GM18868 (cell line): Measurements from ENCODE around the gene ADCY4.

Source experiments
- ATAC-seq: cut with Tn5 transposase; IDR thresholded peaks from one replicate; pipeline ENCODE4 v1.9.1; 2021; ENCODE audit warnings: mild to moderate bottlenecking, moderate library complexity; ENCODE audit not compliant: unreplicated experiment

ADCY4 gene

GRCh38 chr14:24317141-24317928 is 17.5 kb downstream of the ADCY4 start:
- ATAC-seq = no peak

- ATAC-seq = no peak
These were observed 18.3 kb downstream of the ADCY4 start for GRCh38 chr14:24316597-24316950.

GRCh38 chr14:24315807-24316596 is 18.9 kb downstream of the ADCY4 start:
- ATAC-seq = no peak

- no peak for ATAC-seq
These were observed 19.5 kb downstream of the ADCY4 start for GRCh38 chr14:24315243-24315806.

- no peak for ATAC-seq
These were observed 20.3 kb downstream of the ADCY4 start for GRCh38 chr14:24314377-24315193.

- ATAC-seq = no peak
These were observed 21.0 kb downstream of the ADCY4 start for GRCh38 chr14:24313913-24314312.

GRCh38 chr14:24312736-24313507 is 21.9 kb downstream of the ADCY4 start:
- no peak for ATAC-seq

- no peak for ATAC-seq
These were observed 22.8 kb downstream of the ADCY4 start for GRCh38 chr14:24311837-24312615.

- peak; percentile 67 for ATAC-seq
These were observed 23.9 kb downstream of the ADCY4 start, which contains the start of gene LTB4R for GRCh38 chr14:24310646-24311604. Gene LTB4R, plus strand, starts transcription at chr14:24311502. Its CDS starts 4,150 bp downstream, at chr14:24315652.

GRCh38 chr14:24310265-24310645 is 24.6 kb downstream of the ADCY4 start:
- ATAC-seq = no peak

- ATAC-seq = no peak
These were observed 25.2 kb downstream of the ADCY4 start, which contains the start of gene LTB4R2 for GRCh38 chr14:24309538-24310264. Gene LTB4R2, plus strand, starts transcription at chr14:24310140. Its CDS starts 525 bp downstream, at chr14:24310665.

GRCh38 chr14:24308342-24309124 is 26.3 kb downstream of the ADCY4 start:
- ATAC-seq = no peak

- ATAC-seq = no peak
These were observed 27.1 kb downstream of the ADCY4 start, which contains the start of gene CIDEB for GRCh38 chr14:24307575-24308341. Gene CIDEB, minus strand, starts transcription at chr14:24307977. Its CDS starts 119 bp downstream, at chr14:24307858.

GRCh38 chr14:24307156-24307574 is 27.7 kb downstream of the ADCY4 start:
- no peak for ATAC-seq

GRCh38 chr14:24304019-24304387 is 30.9 kb downstream of the ADCY4 start:
- ATAC-seq = no peak
